A673 (cell line): ENCODE results near the gene VWDE. TPM values are rescaled to one million over a fixed set of nuclear protein-coding genes. Genes with fewer than 3 reads are reported as not detected.

Source experiments
- BruUV-seq: library from RNA; stranded (reverse); fragments of 400-500 nt; replicated peaks from 2 replicates; lab custom pipeline; 2021; lab: Mats Ljungman, UMichigan
- CTCF ChIA-PET: fragments of 300-600 bp; sonication (Branson Sonifier 250); formaldehyde crosslinking; loops from one replicate; lab custom pipeline; 2022; ENCODE audit warnings: antibody characterized with exemption; lab: Charles Lee
- POLR2A ChIA-PET: fragments of 300-600 bp; sonication (Branson Sonifier 250); formaldehyde crosslinking; loops from one replicate; lab custom pipeline; 2022; ENCODE audit warnings: antibody characterized with exemption; ENCODE audit not compliant: low non-redundant PET; lab: Charles Lee
- DNase-seq: peaks from one replicate; pipeline ENCODE4 v3.0.0-alpha.2; 2015; ENCODE audit warnings: low spot score
- H3K27ac ChIP-seq: fragments of 200-600 bp; sonication (generic); 2 replicates; pipeline ENCODE4 v1.5.1; 2016; ENCODE audit warnings: mixed run types, low read depth, mild to moderate bottlenecking, mixed read lengths, antibody characterized with exemption, low read length; ENCODE audit not compliant: poor library complexity, severe bottlenecking
- H3K27me3 ChIP-seq: fragments of 200-600 bp; sonication (generic); replicated peaks from 2 replicates; pipeline ENCODE4 v1.6.1; 2017; ENCODE audit warnings: mixed run types, low read depth, mild to moderate bottlenecking, mixed read lengths, antibody characterized with exemption, low read length; ENCODE audit not compliant: insufficient read depth, poor library complexity
- H3K36me3 ChIP-seq: fragments of 200-600 bp; sonication (generic); 2 replicates; pipeline ENCODE4 v1.6.1; 2016; ENCODE audit warnings: mixed run types, mild to moderate bottlenecking, mixed read lengths, antibody characterized with exemption, low read length; ENCODE audit not compliant: insufficient read depth, poor library complexity, severe bottlenecking
- H3K4me1 ChIP-seq: fragments of 200-600 bp; sonication (generic); 2 replicates; pipeline ENCODE4 v1.6.1; 2017; ENCODE audit warnings: mixed run types, mild to moderate bottlenecking, mixed read lengths, antibody characterized with exemption, low read length; ENCODE audit not compliant: insufficient read depth, poor library complexity, severe bottlenecking
- H3K4me3 ChIP-seq: fragments of 200-600 bp; sonication (generic); 2 replicates; pipeline ENCODE4 v1.5.1; 2016; ENCODE audit warnings: low read depth, mixed run types, mild to moderate bottlenecking, mixed read lengths, low read length; ENCODE audit not compliant: poor library complexity, severe bottlenecking
- H3K9me3 ChIP-seq: fragments of 200-600 bp; sonication (generic); 2 replicates; pipeline ENCODE4 v1.6.1; 2016; ENCODE audit warnings: mixed run types, low read depth, mild to moderate bottlenecking, mixed read lengths, antibody characterized with exemption, low read length; ENCODE audit not compliant: poor library complexity, severe bottlenecking
- CTCF ChIP-seq: fragments of 300-800, 200-600 bp; sonication (generic); conservative IDR thresholded peaks from 2 replicates; pipeline ENCODE4 v1.5.1; 2017; ENCODE audit warnings: low read depth, mild to moderate bottlenecking, antibody characterized with exemption, low read length, moderate library complexity, mixed read lengths
- EZH2 ChIP-seq: fragments of 200-600 bp; sonication (generic); IDR thresholded peaks from 2 replicates; pipeline ENCODE4 v1.6.1; 2017; ENCODE audit warnings: borderline replicate concordance, low read depth, mild to moderate bottlenecking, mixed read lengths, antibody characterized with exemption, low read length; ENCODE audit not compliant: poor library complexity, severe bottlenecking
- intact Hi-C: fragments of 100-400 bp; cut with micrococcal nuclease; formaldehyde crosslinking; loops from one replicate; pipeline ENCODE4 v1.10.0; 2022; ENCODE audit not compliant: unreplicated experiment
- total RNA-seq: library from RNA; stranded (reverse); gene quantifications from 2 replicates; pipeline ENCODE4 v1.2.3, GENCODE V29; 2021

The VWDE gene
- total RNA-seq, 1 experiment from 2014 or later, result 0.32 TPM

GRCh38 chr7:12316925-12317324 lies 86.7 kb downstream of the VWDE start:
- DNase-seq, result no peak
- ChIA-PET CTCF (no interaction called here), POLR2A (no interaction called here)
- Histone ChIP-seq H3K27ac (no peak overlapping the region), H3K27me3 (no peaks in the 10 kb centered on the region), H3K36me3 (no peaks in the 10 kb centered on the region), H3K4me3 (no peak overlapping the region), H3K9me3 (no peaks in the 10 kb centered on the region), H3K4me1 (no peaks in the 10 kb centered on the region)
- BruUV-seq, result no TSS peak
- no peak for TF ChIP-seq EZH2
- no peak for TF ChIP-seq CTCF
- intact Hi-C loops, result no loop called here

GRCh38 chr7:12315049-12315448 lies 88.6 kb downstream of the VWDE start:
- peak; percentile 40 for DNase-seq
- BruUV-seq, result no TSS peak
- no peak for TF ChIP-seq EZH2
- no peak for TF ChIP-seq CTCF
- Histone ChIP-seq H3K27ac (no peak overlapping the region), H3K27me3 (no peaks in the 10 kb centered on the region), H3K4me3 (no peak overlapping the region), H3K36me3 (no peaks in the 10 kb centered on the region), H3K9me3 (no peaks in the 10 kb centered on the region), H3K4me1 (no peaks in the 10 kb centered on the region)
- ChIA-PET POLR2A (no interaction called here), CTCF (no interaction called here)
- intact Hi-C loops, result no loop called here

GRCh38 chr7:12314199-12314598 lies 89.5 kb downstream of the VWDE start:
- Histone ChIP-seq H3K9me3 (no peaks in the 10 kb centered on the region), H3K4me3 (no peak overlapping the region), H3K36me3 (no peaks in the 10 kb centered on the region), H3K27me3 (no peaks in the 10 kb centered on the region), H3K27ac (no peak overlapping the region), H3K4me1 (no peaks in the 10 kb centered on the region)
- no peak for TF ChIP-seq EZH2
- TF ChIP-seq CTCF, result no peak
- ChIA-PET POLR2A (no interaction called here), CTCF (no interaction called here)
- no TSS peak for BruUV-seq
- intact Hi-C loops, result no loop called here
- DNase-seq, result no peak
